Fibroblast of lung (primary cell): ENCODE measurements around the gene SYNJ2.

Source experiments
- CTCF ChIP-seq, 2 donors: IDR thresholded peaks in 1 of 2; conservative IDR thresholded peaks in 1 of 2; 1 replicate in 1 of 2; 2 replicates in 1 of 2; pipeline ENCODE4 v1.5.1; 2011 to 2012; ENCODE audit warnings: low read length in 2 of 2, control low read depth in 1 of 2, inconsistent platforms in 1 of 2, low read depth in 1 of 2, mild to moderate bottlenecking in 1 of 2
- EZH2 ChIP-seq: IDR thresholded peaks from 2 replicates; pipeline ENCODE4 v1.5.1; 2012; ENCODE audit warnings: low read length, control low read depth, mild to moderate bottlenecking; ENCODE audit errors: missing control alignments

GRCh38 chr6:158069800-158070195 is 88.1 kb downstream of the SYNJ2 start:
- TF ChIP-seq EZH2 (no peak), CTCF (conservative IDR thresholded peaks at IDR 0.05 in 1 of 2, IDR thresholded peaks at IDR 0.05 in 1 of 2; ENCODE audit: low read depth in 1 of 2, low read length in 2 of 2) (no peak)
